Mesodermal cell (in vitro differentiated cells): ENCODE measurements around the gene SPATA6L.
"Not testable (repeated sequence)": the region's sequence is repeated elsewhere in the genome, so short reads cannot be mapped to it uniquely, and the experiment has no call there.

Experiments used
- H3K27ac ChIP-seq: 2 replicates; pipeline ENCODE4 v1.7.0; 2013; ENCODE audit warnings: mild to moderate bottlenecking, low read depth, low read length, moderate library complexity; ENCODE audit not compliant: severe bottlenecking
- H3K36me3 ChIP-seq: 2 replicates; pipeline ENCODE4 v1.7.1; 2013; ENCODE audit warnings: mild to moderate bottlenecking, low read length, moderate library complexity; ENCODE audit not compliant: control insufficient read depth, insufficient read depth
- H3K4me1 ChIP-seq: one replicate; pipeline ENCODE4 v1.7.1; 2013; ENCODE audit warnings: mild to moderate bottlenecking, low read length; ENCODE audit not compliant: insufficient read depth, control insufficient read depth, poor library complexity, severe bottlenecking
- H3K4me3 ChIP-seq: 2 replicates; pipeline ENCODE4 v1.7.0; 2013; ENCODE audit warnings: low read length, control low read depth, mild to moderate bottlenecking; ENCODE audit not compliant: insufficient read depth, poor library complexity, severe bottlenecking; ENCODE audit errors: extremely low read depth
- H3K9me3 ChIP-seq: 2 replicates; pipeline ENCODE4 v1.7.1; 2013; ENCODE audit warnings: mild to moderate bottlenecking, low read length, moderate library complexity; ENCODE audit not compliant: control insufficient read depth
- WGBS, 2 experiments: methylation state at CpG; one replicate each; pipeline ENCODE4 v1.1.5; 2013; ENCODE audit warnings: missing lambda C conversion rate in 2 of 2; ENCODE audit not compliant: insufficient coverage in 2 of 2; 5-methylcytosine and 5-hydroxymethylcytosine counted together

SPATA6L gene

DNA sequence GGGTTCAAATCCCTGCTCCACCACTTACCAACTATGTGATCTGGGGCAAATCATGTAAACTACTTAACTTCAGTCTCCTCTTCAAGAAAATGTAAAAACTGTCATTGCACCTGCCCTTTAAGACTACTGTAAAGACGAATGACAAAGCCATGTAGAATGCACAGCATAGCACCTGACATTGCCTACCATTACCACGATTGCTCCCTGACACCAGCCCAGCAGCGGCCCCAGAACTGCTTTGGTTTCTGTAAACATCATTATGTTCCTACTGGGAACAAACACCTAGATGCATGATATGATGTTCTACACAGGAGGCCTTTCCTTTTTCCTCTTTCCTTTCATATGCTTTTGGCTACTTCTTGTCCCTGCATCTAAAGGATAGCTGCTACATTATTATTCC is 27.3 kb downstream of the SPATA6L start:
- Histone ChIP-seq H3K27ac (no peak overlapping the region), H3K4me3 (no peak overlapping the region), H3K4me1 (no peaks in the 10 kb centered on the region), H3K9me3 (no peaks in the 10 kb centered on the region), H3K36me3 (no peaks in the 10 kb centered on the region)
- WGBS, 2 experiments = 79 to 95% methylated on average over 3 of the region's 3 CpGs

DNA sequence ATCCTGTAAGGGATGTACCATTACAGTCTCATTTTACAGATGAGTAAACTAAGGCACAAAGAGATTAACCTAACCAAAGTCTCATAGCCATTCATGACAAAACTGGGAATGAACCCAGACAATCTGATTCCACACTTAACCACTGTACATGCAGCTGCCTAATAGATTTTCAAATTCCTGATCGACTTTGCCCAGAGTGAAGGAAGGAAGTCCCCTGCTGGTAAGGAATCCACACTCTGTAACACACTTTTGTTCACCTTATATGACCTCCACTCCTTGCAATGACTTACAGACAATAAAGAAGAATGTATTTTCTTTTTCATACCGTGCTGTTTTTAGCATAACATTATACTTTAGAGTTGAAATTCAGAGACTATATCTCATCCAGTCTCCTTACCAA is 35.4 kb downstream of the SPATA6L start:
- Histone ChIP-seq H3K27ac (no peak overlapping the region), H3K4me1 (no peaks in the 10 kb centered on the region), H3K36me3 (no peaks in the 10 kb centered on the region), H3K4me3 (no peak overlapping the region), H3K9me3 (no peaks in the 10 kb centered on the region)
- WGBS, 2 experiments = 17 to 20% methylated on average over 1 of the region's 2 CpGs

DNA sequence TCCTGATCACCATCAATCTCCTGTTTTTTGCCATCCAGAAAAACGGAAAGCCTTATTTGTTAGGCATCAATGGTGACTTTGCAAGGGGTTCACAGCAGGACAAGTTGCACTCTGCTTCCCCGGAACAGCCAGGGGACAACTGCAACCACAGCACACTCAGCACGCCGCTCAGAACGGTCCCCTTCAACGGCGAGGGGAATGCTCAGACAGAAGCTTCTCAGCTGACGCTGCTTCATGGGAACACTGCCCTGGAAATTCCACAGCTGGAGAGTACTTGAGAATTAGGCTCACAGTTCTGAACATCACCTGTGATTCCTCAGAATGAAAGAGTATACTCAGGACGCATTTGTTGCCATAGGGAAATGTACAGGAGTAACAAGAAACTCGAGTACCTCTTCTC is 44.3 kb downstream of the SPATA6L start:
- 74 to 82% methylated on average over 10 of the region's 10 CpGs for WGBS, 2 experiments
- H3K4me1 ChIP-seq = peaks cover 11% of the 10 kb centered on the region
- no peaks in the 10 kb centered on the region for H3K9me3 ChIP-seq
- no peak overlapping the region for H3K4me3 ChIP-seq
- H3K36me3 ChIP-seq = no peaks in the 10 kb centered on the region
- no peak overlapping the region for H3K27ac ChIP-seq

DNA sequence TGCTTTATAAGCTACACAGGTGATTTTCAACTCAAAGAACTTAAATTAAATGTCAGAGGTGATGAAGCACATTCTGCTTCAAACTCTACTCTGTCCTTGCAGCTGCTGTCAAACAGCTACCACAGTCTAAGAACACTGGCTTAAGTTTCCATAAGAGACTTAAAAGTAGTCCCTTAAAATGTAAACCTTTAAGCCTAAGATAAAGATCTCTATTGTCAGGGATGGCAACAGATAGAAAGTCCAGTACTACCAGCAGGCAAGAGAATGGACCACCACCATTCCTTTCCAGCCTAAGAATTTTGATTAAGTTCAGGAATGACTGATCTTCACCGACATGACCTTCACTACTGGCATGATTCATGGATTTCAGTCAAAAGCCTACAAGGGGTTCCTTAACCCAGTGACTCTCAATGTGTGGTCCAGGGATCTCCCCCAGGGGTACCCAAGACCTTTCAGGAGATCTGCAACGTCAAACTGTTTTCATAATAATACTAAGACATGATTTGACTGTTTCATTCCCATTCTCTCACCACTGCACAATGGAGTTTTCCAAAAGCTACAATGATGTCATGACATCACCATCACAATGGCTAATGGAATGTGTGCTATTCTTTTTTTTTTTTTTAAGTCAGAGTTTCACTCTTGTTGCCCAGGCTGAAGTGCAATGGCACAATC is 45.3 kb downstream of the SPATA6L start:
- Histone ChIP-seq H3K36me3 (no peaks in the 10 kb centered on the region), H3K9me3 (no peaks in the 10 kb centered on the region), H3K4me1 (peaks cover 11% of the 10 kb centered on the region), H3K4me3 (no peak overlapping the region), H3K27ac (no peak overlapping the region)
- 57 to 73% methylated on average over 2 of the region's 2 CpGs for WGBS, 2 experiments

DNA sequence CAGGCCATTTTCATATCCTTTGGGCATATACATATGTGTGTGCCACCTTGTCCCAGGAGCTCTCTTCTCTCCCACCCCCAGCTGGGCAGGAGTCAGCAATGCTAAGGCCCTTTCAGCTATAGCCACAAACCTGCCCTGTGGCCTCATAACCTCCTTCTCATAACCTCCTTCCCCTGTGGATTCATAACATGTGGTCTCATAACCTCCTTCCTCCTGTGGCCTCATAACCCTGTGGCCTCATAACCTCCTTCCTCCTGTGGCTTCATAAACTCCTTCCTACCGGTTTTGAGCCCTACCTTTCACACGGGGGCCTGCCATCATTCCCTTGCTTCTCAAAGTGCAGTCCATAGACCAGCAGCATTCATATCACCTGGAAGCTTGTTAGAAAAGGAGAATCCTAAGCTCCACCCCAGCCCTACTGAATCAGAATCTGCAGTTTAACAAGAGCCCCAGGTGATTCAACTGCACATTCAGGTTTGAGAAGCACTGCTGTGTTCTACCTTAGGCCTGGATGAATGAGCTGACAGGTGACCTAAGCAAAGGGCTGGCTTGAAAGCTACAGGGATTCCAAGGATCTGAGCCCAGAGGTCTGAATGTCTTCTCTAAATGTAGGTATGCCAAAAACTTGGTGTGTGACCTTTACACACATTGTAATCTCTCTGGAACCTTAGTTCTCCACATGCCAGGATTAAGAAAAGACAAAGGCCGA is 46.1 kb downstream of the SPATA6L start:
- Histone ChIP-seq H3K9me3 (no peaks in the 10 kb centered on the region), H3K4me1 (peaks cover 11% of the 10 kb centered on the region), H3K27ac (no peak overlapping the region), H3K36me3 (no peaks in the 10 kb centered on the region), H3K4me3 (no peak overlapping the region)
- 72 to 94% methylated on average over 3 of the region's 3 CpGs for WGBS, 2 experiments

DNA sequence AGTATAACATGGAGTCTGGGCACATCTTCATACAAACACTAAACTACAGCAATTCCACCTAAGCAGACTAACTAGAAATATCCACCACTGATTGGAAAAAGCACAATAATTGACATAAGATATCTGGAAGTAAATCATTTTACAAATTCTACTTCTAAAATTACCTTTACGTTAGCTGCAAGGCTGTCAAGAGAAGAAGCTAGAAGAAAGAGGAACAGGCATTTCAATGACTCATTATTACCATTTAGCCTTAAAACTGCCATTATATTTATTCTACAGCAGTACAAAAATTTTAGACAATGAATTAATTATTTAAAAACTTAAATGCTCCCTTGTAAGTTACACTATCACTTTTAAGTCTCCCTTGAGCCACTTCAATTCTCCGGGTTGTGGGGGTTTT is 47.6 kb downstream of the SPATA6L start:
- Histone ChIP-seq H3K4me3 (no peak overlapping the region), H3K36me3 (no peaks in the 10 kb centered on the region), H3K27ac (no peak overlapping the region), H3K4me1 (peaks cover 11% of the 10 kb centered on the region), H3K9me3 (no peaks in the 10 kb centered on the region)
- no CpG with 5 or more reads among the region's 2 CpGs for WGBS, 2 experiments

DNA sequence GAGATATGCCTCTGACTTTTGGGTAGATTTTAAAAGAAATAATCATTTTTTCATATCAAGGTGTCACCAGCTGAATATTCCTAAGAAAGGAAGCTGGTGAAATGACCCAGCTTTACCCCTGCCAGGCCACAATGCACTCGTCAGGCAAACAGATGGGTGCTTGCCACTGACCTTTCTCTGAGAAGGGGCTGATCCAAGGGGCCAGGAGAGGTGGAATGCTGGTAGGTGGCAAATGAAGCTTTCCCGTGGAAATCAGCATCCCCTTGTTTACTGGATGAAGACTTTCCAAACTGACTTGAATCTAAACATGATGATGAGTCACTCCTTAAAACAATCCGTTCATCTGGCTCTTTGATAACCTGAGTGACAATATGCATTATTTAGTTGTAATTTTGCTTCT is 48.5 kb downstream of the SPATA6L start:
- WGBS, 2 experiments = 31 to 56% methylated on average over 2 of the region's 3 CpGs
- Histone ChIP-seq H3K9me3 (no peaks in the 10 kb centered on the region), H3K36me3 (no peaks in the 10 kb centered on the region), H3K27ac (no peak overlapping the region), H3K4me1 (peaks cover 11% of the 10 kb centered on the region), H3K4me3 (no peak overlapping the region)

DNA sequence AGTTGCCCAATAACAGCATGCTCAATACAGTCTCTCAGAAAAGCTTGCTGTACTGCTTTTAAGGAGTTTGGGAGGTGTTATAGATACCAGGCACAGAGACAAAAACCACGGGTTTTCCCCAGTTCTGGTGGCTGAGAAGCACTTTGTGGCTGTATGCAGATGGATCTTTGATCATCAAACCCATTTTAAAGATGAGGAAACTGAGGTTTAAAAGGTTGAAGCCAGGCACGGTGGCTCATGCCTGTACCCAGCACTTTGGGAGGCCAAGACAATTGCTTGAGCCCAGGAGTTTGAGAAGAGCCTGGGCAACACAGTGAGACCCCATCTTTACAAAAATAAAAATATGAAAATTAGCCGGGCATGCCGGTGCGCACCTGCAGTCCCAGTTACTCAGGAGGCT is 50.5 kb downstream of the SPATA6L start:
- no peaks in the 10 kb centered on the region for H3K36me3 ChIP-seq
- WGBS, 2 experiments = 97 to 100% methylated on average over 2 to 5 of the region's 5 CpGs
- H3K27ac ChIP-seq = no peak overlapping the region
- no peaks in the 10 kb centered on the region for H3K9me3 ChIP-seq
- H3K4me1 ChIP-seq = peaks cover 8% of the 10 kb centered on the region
- H3K4me3 ChIP-seq = no peak overlapping the region

DNA sequence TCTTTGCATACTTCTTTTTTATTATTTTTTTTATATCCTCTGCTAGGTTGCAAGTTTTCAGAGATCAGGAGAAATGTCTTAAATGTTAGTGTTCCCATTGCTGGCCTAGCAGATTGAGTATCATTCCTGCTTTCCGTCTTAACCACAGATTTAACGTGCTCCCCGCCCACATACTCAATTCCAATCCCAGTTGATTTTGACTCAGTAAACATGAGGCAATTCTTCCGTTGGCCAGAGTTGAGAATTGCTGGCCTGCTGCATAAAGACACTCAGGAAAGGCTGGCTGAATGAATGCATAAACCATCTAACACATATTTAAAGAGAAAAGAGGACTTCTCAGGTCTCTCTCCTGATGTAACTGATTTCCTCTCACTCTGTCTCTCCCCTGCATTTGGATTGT is 51.0 kb downstream of the SPATA6L start:
- WGBS, 2 experiments = 67 to 70% methylated on average over 1 to 4 of the region's 4 CpGs
- Histone ChIP-seq H3K27ac (no peak overlapping the region), H3K4me1 (peaks cover 8% of the 10 kb centered on the region), H3K9me3 (no peaks in the 10 kb centered on the region), H3K36me3 (no peaks in the 10 kb centered on the region), H3K4me3 (no peak overlapping the region)

DNA sequence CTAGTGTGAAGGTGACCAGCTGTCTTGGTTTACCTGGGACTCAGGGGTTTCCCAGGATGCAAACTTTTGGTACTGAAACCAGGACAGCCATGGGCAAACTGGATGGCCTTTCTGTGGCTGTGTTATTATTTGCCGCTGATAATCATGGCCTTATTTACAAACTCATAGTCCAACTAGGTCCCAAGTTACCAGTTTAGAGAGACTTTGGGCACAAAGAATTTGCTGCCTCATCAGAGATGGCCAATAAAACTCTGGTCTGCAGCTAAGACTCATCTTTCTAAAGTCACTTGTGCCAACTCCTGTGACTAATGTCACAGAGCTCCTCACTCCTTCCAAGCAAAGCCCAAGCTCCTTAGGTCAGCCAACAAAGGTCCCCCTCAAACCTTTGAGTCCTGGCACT is 51.7 kb downstream of the SPATA6L start:
- peaks cover 8% of the 10 kb centered on the region for H3K4me1 ChIP-seq
- no peaks in the 10 kb centered on the region for H3K36me3 ChIP-seq
- H3K27ac ChIP-seq = no peak overlapping the region
- no peaks in the 10 kb centered on the region for H3K9me3 ChIP-seq
- WGBS, 2 experiments = 80 to 100% methylated on average over 1 of the region's 1 CpG
- no peak overlapping the region for H3K4me3 ChIP-seq

DNA sequence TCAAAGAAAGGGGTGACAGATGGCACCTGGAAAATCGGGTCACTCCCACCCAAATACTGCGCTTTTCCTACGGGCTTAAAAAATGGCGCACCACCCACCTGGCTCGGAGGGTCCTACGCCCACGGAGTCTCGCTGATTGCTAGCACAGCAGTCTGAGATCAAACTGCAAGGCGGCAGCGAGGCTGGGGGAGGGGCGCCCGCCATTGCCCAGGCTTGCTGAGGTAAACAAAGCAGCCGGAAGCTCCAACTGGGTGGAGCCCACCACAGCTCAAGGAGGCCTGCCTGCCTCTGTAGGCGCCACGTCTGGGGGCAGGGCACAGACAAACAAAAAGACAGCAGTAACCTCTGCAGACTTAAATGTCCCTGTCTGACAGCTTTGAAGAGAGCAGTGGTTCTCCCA is 60.2 kb downstream of the SPATA6L start:
- not testable (repeated sequence) for H3K4me1 ChIP-seq, H3K36me3 ChIP-seq, H3K27ac ChIP-seq, H3K4me3 ChIP-seq, H3K9me3 ChIP-seq
- WGBS, 2 experiments = 55 to 60% methylated on average over 5 to 6 of the region's 15 CpGs
